Measurements from ENCODE around the gene SMAD4.

The SMAD4 gene

GRCh38 chr18:51029694-51030536, at the start of gene SMAD4:
Gene SMAD4 (plus strand): TSS chr18:51030213. CDS start chr18:51047047, 16,834 bp downstream.
- DNase-seq: peak; percentile 97

GRCh38 chr18:50981381-50981780, 48.6 kb upstream of the SMAD4 start:
- peaks cover 39% of the 10 kb centered on the region for H3K36me3 ChIP-seq (ENCODE audit: insufficient read depth, low read length)
- H3K9me3 ChIP-seq (ENCODE audit: insufficient read depth, low read length, severe bottlenecking): peaks cover 8% of the 10 kb centered on the region
- no peak overlapping the region for H3K4me3 ChIP-seq (ENCODE audit: low read depth in 1 of 2, low read length in 2 of 2)
- H3K4me1 ChIP-seq (ENCODE audit: insufficient read depth, low read length): no peaks in the 10 kb centered on the region
- no peak for TF ChIP-seq CTCF (IDR thresholded peaks at IDR 0.05; ENCODE audit: borderline replicate concordance, extremely low read depth, low read length, poor library complexity, severe bottlenecking)
- TF ChIP-seq EZH2 (IDR thresholded peaks at IDR 0.05; ENCODE audit: borderline replicate concordance, low read depth, low read length, severe bottlenecking): no peak
- no peak overlapping the region for H3K27ac ChIP-seq (ENCODE audit: low read length)
- DNase-seq (no peak), ATAC-seq (ENCODE audit: insufficient read depth, low read depth) (no peak)
- H4K20me1 ChIP-seq (ENCODE audit: insufficient read depth, low read length): no peaks in the 10 kb centered on the region
- no peak overlapping the region for H3K9ac ChIP-seq (ENCODE audit: low read depth, low read length)
- H3K4me2 ChIP-seq (ENCODE audit: insufficient read depth, low read length): no peak overlapping the region
- no peak overlapping the region for H2AFZ ChIP-seq (ENCODE audit: low read depth, low read length)
- H3K27me3 ChIP-seq (ENCODE audit: insufficient read depth, low read length, poor library complexity): no peaks in the 10 kb centered on the region
- H3K79me2 ChIP-seq (ENCODE audit: insufficient read depth, low read length): no peaks in the 10 kb centered on the region

More at GRCh38 chr18:51029694-51030536, at the start of gene SMAD4:
- H3K27me3 ChIP-seq (ENCODE audit: insufficient read depth, low read length, poor library complexity): no peaks in the 10 kb centered on the region
- H2AFZ ChIP-seq (ENCODE audit: low read depth, low read length): peak within 1 kb of the TSS; percentile 89
- peaks cover 92% of the 10 kb centered on the region for H3K79me2 ChIP-seq (ENCODE audit: insufficient read depth, low read length)
- peak within 1 kb of the TSS; percentile 91 for H3K9ac ChIP-seq (ENCODE audit: low read depth, low read length)
- H3K4me2 ChIP-seq (ENCODE audit: insufficient read depth, low read length): peak within 1 kb of the TSS; percentile 96
- peak; percentile 82 for ATAC-seq (ENCODE audit: insufficient read depth, low read depth)
- TF ChIP-seq EZH2 (IDR thresholded peaks at IDR 0.05; ENCODE audit: borderline replicate concordance, low read depth, low read length, severe bottlenecking) (no peak), CTCF (IDR thresholded peaks at IDR 0.05; ENCODE audit: borderline replicate concordance, extremely low read depth, low read length, poor library complexity, severe bottlenecking) (no peak)
- H3K27ac ChIP-seq (ENCODE audit: low read length): peak within 1 kb of the TSS; percentile 97
- H4K20me1 ChIP-seq (ENCODE audit: insufficient read depth, low read length): peaks cover 42% of the 10 kb centered on the region
- peak within 1 kb of the TSS; percentile 67 to 81 for H3K4me3 ChIP-seq (ENCODE audit: low read depth in 1 of 2, low read length in 2 of 2)
- no peaks in the 10 kb centered on the region for H3K9me3 ChIP-seq (ENCODE audit: insufficient read depth, low read length, severe bottlenecking)
- H3K4me1 ChIP-seq (ENCODE audit: insufficient read depth, low read length): peaks cover 73% of the 10 kb centered on the region
- H3K36me3 ChIP-seq (ENCODE audit: insufficient read depth, low read length): peaks cover 41% of the 10 kb centered on the region

GRCh38 chr18:50982086-50982801, 47.8 kb upstream of the SMAD4 start:
- Histone ChIP-seq H4K20me1 (ENCODE audit: insufficient read depth, low read length) (no peaks in the 10 kb centered on the region), H3K9ac (ENCODE audit: low read depth, low read length) (no peak overlapping the region), H3K9me3 (ENCODE audit: insufficient read depth, low read length, severe bottlenecking) (peaks cover 2% of the 10 kb centered on the region), H2AFZ (ENCODE audit: low read depth, low read length) (no peak overlapping the region), H3K27ac (ENCODE audit: low read length) (no peak overlapping the region), H3K4me3 (ENCODE audit: low read depth in 1 of 2, low read length in 2 of 2) (no peak overlapping the region), H3K79me2 (ENCODE audit: insufficient read depth, low read length) (no peaks in the 10 kb centered on the region), H3K36me3 (ENCODE audit: insufficient read depth, low read length) (peaks cover 33% of the 10 kb centered on the region), H3K4me2 (ENCODE audit: insufficient read depth, low read length) (no peak overlapping the region), H3K4me1 (ENCODE audit: insufficient read depth, low read length) (no peaks in the 10 kb centered on the region), H3K27me3 (ENCODE audit: insufficient read depth, low read length, poor library complexity) (no peaks in the 10 kb centered on the region)
- ATAC-seq (ENCODE audit: insufficient read depth, low read depth) (no peak), DNase-seq (no peak)
- no peak for TF ChIP-seq CTCF (IDR thresholded peaks at IDR 0.05; ENCODE audit: borderline replicate concordance, extremely low read depth, low read length, poor library complexity, severe bottlenecking)
- TF ChIP-seq EZH2 (IDR thresholded peaks at IDR 0.05; ENCODE audit: borderline replicate concordance, low read depth, low read length, severe bottlenecking): no peak
